ENCODE measurements around the gene UMAD1.

UMAD1 gene

DNA sequence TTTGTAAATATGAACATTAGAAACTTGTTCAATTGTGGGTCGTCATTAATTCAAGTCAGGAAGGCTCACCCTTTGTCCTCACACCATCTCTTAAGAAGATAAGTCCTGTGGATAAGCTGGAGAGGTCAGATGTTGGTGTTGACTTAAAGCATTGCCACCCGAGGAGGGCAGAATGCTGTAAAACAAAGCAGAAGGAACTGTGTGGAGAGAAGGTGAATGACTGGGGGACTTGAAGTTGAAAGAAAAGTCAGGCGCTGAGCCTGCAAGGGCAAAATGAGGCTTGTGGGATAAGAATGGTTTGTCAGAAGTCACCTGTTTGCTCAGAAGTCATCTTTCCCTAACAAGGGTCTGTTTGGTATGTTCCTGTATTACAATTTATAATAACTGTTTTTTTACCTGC, 68.7 kb downstream of the UMAD1 start:
- no peak overlapping the region for H3K27ac ChIP-seq
- H3K9me3 ChIP-seq, result no peaks in the 10 kb centered on the region
- TF ChIP-seq, protein P1, sequence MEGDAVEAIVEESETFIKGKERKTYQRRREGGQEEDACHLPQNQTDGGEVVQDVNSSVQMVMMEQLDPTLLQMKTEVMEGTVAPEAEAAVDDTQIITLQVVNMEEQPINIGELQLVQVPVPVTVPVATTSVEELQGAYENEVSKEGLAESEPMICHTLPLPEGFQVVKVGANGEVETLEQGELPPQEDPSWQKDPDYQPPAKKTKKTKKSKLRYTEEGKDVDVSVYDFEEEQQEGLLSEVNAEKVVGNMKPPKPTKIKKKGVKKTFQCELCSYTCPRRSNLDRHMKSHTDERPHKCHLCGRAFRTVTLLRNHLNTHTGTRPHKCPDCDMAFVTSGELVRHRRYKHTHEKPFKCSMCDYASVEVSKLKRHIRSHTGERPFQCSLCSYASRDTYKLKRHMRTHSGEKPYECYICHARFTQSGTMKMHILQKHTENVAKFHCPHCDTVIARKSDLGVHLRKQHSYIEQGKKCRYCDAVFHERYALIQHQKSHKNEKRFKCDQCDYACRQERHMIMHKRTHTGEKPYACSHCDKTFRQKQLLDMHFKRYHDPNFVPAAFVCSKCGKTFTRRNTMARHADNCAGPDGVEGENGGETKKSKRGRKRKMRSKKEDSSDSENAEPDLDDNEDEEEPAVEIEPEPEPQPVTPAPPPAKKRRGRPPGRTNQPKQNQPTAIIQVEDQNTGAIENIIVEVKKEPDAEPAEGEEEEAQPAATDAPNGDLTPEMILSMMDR (IDR thresholded peaks at IDR 0.05), result no peak
- no peak for DNase-seq
- H3K4me1 ChIP-seq, result peaks cover 0 to 29% (median 5%) of the 10 kb centered on the region in 4 donors
- intact Hi-C loops (cut with DNase I; ENCODE audit: low total_unique reads), result no loop called here
- no peaks in the 10 kb centered on the region for H3K27me3 ChIP-seq
- H3K4me3 ChIP-seq, result no peak overlapping the region
- no peaks in the 10 kb centered on the region for H3K36me3 ChIP-seq

DNA sequence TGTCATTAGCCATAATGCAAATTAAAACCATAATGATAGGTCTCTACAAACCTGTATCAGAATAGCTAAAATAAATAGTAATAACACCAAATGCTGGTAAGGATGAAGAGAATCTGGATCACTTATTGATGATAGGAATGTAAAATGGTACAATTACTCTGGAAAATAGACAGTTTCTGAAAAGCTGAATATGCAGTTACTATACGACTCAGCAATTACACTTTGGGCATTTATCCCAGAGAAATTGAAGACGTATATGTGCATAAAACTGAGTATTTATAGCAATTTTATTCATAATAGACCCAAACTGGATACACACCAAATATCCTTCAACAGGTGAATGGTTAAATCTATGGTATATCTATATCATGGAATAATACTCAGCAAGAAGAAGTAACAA, 69.9 kb downstream of the UMAD1 start:
- H3K4me3 ChIP-seq, result no peak overlapping the region
- intact Hi-C loops (cut with DNase I; ENCODE audit: low total_unique reads), result no loop called here
- no peaks in the 10 kb centered on the region for H3K9me3 ChIP-seq
- H3K36me3 ChIP-seq, result no peaks in the 10 kb centered on the region
- H3K27me3 ChIP-seq, result no peaks in the 10 kb centered on the region
- TF ChIP-seq, protein P1 (IDR thresholded peaks at IDR 0.05), result no peak
- H3K4me1 ChIP-seq, result peaks cover 0 to 29% (median 5%) of the 10 kb centered on the region in 4 donors
- DNase-seq, result no peak
- H3K27ac ChIP-seq, result no peak overlapping the region

DNA sequence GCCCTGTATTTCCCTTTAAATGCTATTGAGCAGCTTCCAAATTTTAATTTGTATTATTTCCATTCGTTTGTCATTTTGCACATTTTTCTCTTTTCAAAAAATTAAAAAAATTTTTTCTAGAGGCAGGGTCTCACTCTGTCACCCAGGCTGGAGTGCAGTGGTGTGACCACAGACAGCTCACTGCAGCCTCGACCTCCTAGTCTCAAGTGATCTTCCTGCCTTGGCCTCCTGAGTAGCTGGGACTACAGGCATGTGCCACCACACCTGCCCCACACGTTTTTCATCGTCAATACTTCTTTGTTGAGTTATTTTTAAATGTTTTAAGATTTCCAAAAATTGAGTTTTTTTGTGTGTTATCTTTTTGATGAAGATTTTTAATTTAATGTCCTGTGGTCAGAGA, 73.2 kb downstream of the UMAD1 start:
- Histone ChIP-seq H3K9me3 (no peaks in the 10 kb centered on the region), H3K4me3 (no peak overlapping the region), H3K36me3 (no peaks in the 10 kb centered on the region), H3K27ac (no peak overlapping the region), H3K4me1 (no peaks in the 10 kb centered on the region), H3K27me3 (no peaks in the 10 kb centered on the region)
- TF ChIP-seq, protein P1 (IDR thresholded peaks at IDR 0.05), result no peak
- DNase-seq, result no peak
- intact Hi-C loops (cut with DNase I; ENCODE audit: low total_unique reads), result no loop called here

DNA sequence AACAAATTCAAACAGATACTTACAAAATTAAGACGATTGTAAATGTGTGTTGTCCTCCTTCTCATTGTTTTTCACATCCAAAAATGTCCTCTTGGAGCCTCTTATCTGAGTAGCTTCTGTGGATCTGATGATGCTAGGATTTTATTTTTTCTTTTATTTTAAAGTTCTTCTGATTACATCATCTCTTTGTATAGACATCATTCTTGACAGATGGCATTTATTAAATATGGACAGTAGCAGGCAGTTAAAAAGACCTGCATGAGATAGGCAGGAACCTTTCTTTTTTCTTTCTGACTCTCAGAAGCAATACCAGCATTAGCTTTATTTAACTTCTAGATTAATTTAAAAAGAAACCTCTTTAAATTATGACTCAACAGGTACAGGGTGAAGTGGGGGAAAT, 77.9 kb downstream of the UMAD1 start, which contains the start of gene RPA3:
Gene RPA3, minus strand, starts transcription at position 116 of the 400 bp plus-strand sequence. CDS start 78,189 bp downstream, outside the sequence.
- Histone ChIP-seq H3K4me1 (peaks cover 0 to 3% (median 0%) of the 10 kb centered on the region in 4 donors), H3K4me3 (no peak within 1 kb of the TSS), H3K27me3 (no peaks in the 10 kb centered on the region), H3K27ac (no peak within 1 kb of the TSS), H3K36me3 (no peaks in the 10 kb centered on the region), H3K9me3 (no peaks in the 10 kb centered on the region)
- DNase-seq, result no peak
- intact Hi-C loops (cut with DNase I; ENCODE audit: low total_unique reads), result no loop called here
- TF ChIP-seq, protein P1 (IDR thresholded peaks at IDR 0.05), result no peak

DNA sequence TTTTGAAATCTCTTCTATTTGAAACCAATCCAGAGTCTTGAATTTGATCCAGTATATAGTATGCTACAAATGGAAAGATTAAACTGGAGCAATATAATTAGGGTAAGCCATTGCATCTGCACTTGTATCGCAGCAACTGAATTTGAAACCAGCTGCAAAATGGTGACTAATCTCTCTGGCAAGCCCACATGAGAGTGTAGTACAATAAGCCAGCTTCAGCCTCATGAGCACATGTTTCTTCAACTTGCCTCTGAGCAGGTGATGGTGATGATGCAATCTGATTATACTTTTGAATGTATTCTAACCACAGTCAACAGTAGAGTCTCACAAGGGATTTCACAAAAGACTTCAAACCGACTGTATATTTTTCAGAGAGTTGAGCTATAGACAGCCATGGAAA, 78.7 kb downstream of the UMAD1 start:
- no peak for DNase-seq
- Histone ChIP-seq H3K9me3 (no peaks in the 10 kb centered on the region), H3K27ac (no peak overlapping the region), H3K4me1 (peaks cover 0 to 3% (median 0%) of the 10 kb centered on the region in 4 donors), H3K27me3 (no peaks in the 10 kb centered on the region), H3K4me3 (no peak overlapping the region), H3K36me3 (no peaks in the 10 kb centered on the region)
- intact Hi-C loops (cut with DNase I; ENCODE audit: low total_unique reads), result no loop called here
- TF ChIP-seq, protein P1 (IDR thresholded peaks at IDR 0.05), result no peak

DNA sequence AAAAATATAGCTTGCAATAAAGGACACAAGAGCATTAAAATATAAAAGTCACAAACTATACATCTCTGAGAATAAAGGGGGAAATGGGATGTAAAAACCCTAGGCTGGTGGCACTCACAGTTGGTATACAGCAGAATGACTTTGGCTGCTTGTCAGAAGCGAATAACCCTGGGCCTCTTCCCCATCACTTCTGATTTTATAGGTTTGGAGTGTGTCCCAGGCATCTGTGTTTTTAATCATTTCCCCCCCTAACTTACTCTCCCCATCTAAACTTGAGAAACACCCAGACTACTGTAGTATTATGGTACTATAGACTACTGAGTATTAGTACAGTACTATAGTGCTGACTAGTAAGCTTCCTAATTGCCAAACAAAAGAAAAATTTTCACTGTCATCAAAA, 79.6 kb downstream of the UMAD1 start:
- TF ChIP-seq, protein P1 (IDR thresholded peaks at IDR 0.05), result no peak
- Histone ChIP-seq H3K36me3 (no peaks in the 10 kb centered on the region), H3K4me1 (peaks cover 0 to 3% (median 0%) of the 10 kb centered on the region in 4 donors), H3K9me3 (no peaks in the 10 kb centered on the region), H3K27me3 (no peaks in the 10 kb centered on the region), H3K4me3 (no peak overlapping the region), H3K27ac (no peak overlapping the region)
- intact Hi-C loops (cut with DNase I; ENCODE audit: low total_unique reads), result no loop called here
- DNase-seq, result no peak
